Measurements from ENCODE around the gene FBLN1.
"Not testable (repeated sequence)": the region's sequence is repeated elsewhere in the genome, so short reads cannot be mapped to it uniquely, and the experiment has no call there.

The FBLN1 gene

DNA sequence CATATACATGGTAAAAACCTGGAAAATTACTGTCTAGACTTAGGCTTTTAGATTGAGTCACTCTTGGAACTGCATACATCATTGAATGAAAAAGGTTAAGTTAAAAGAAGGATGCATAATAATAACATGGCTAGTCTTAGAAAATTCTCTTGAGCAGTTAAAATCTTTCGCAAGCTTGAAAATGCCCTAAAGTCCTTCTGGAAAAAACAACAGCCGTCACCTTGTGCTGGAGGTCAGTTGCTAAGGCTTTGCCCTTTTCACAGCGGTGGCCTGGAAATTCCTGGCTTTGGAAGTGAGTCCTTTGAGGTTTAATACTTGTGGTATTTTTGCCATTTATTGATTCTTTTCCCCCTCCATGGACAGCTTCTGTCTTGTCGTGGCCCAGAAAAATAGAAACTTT, 17.4 kb upstream of the FBLN1 start:
- H3K27ac ChIP-seq = no peak overlapping the region
- TF ChIP-seq CTCF (conservative IDR thresholded peaks at IDR 0.05) = no peak

DNA sequence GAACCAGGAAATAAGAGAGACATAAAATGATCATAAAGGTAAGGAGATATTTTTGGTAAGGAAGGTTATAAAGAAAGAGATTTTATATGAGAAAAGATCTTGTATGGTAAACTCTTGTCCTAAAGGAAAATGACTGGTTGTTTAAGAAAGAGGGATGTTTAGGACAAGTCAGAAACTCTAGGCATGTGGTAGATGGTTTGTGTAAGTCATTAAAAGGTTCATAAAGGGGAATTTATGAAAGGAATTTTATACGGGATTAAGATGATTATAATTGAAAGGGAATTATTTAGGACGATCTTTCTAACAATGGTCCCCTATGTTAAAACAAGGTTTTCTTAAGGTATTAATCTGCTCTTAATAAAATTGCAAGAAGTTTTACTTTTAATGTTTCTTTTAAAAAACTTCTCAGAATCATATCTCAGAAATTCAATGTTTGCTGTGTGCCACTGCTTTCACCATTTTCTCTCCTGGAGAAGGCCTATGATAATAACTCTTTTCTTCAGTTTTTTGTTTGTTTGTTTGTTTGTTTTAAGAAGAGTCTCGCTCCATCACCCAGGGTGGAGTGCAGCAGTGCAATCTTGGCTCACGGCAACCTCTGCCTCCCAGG, 13.8 kb upstream of the FBLN1 start:
- TF ChIP-seq CTCF (conservative IDR thresholded peaks at IDR 0.05) = no peak
- H3K27ac ChIP-seq = no peak overlapping the region

- H3K27ac ChIP-seq = no peak overlapping the region
- TF ChIP-seq CTCF (conservative IDR thresholded peaks at IDR 0.05) = no peak
Observed at GRCh38 chr22:45490836-45491235, 11.8 kb upstream of the FBLN1 start.

GRCh38 chr22:45491841-45492240, 10.8 kb upstream of the FBLN1 start:
- no peak overlapping the region for H3K27ac ChIP-seq
- no peak for TF ChIP-seq CTCF (conservative IDR thresholded peaks at IDR 0.05)

DNA sequence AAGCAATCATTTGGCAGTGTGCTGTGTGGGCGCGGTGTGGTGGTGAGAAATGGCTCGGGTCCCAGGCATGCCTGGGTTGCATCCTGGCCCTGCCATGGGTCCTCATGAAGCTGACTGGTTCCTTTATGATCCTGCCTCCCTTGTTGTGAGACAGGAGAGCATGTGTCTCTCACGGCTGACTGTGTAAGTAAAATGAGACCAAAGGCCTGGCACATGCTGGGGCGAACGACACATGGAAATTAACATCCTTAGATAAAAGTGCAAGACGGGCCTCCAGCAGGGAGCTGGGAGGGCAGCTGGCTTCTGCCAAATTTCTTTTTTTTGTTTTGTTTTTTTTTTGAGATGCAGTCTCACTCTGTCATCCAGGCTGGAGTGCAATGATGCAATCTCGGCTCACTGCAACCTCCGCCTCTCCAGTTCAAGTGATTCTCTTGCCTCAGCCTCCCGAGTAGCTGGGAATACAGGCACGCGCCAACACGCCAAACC, 9.4 kb upstream of the FBLN1 start:
- no peak overlapping the region for H3K27ac ChIP-seq
- TF ChIP-seq CTCF (conservative IDR thresholded peaks at IDR 0.05) = no peak

DNA sequence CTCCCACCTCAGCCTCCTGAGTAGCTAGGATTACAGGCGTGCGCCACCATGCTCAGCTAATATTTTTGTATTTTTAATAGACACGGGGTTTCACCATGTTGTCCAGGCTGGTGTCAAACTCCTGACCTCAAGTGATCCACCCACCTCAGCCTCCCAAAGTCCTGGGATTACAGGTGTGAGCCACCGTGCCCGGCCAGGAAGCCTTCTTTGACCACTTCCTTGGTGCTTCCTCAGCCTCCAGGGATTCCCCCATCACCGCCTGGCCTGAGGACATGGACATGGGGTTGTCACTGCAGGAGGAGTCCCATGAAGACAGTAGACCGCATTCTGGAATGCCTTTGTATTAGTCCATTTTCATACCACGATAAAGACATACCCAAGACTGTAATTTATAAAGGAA, 8.4 kb upstream of the FBLN1 start:
- not testable (repeated sequence) for H3K27ac ChIP-seq

GRCh38 chr22:45495616-45496015, 7.1 kb upstream of the FBLN1 start:
- not testable (repeated sequence) for H3K27ac ChIP-seq

GRCh38 chr22:45496451-45496941, 6.2 kb upstream of the FBLN1 start:
- TF ChIP-seq CTCF (conservative IDR thresholded peaks at IDR 0.05) = no peak
- no peak overlapping the region for H3K27ac ChIP-seq
